HS-5 (cell line): ENCODE results near the gene CDH23.

Experiments used
- DNase-seq: peaks from one replicate; pipeline ENCODE4 v3.0.0-alpha.2; 2012; ENCODE audit warnings: low read depth

The CDH23 gene

DNA sequence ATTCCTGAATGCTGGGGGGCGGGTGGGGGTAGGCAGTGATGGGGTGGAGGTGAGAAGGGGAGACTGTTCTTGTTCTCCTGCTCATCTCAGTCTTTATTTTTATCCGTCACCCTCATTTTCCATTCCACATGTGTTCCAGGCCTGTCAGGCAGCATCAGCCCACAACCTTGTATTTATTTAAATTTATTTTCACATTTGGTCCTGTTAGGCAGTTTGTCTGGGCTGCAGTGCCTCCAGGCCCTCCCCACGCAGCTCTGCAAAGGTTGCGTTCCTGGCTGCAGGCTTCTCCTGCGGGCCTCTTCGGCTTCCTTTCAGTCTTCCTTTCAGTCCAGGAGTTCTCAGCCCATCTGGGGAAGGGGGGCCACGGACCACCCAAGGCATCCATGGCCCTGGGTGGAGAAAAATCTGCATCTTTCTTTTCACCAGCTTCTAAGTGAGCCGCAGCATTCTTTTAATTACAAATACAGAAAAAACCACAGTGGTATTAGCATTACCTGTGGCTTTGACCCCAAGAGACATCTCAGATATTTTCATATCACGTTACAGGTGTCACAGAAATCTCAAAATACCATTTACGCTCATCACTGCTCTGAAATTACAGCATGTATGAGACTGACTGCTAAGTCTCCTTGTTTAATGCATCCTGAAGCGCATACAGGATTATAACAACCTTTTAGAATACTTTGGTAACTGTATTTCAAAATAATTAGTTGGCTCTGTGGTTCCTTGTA is 228.9 kb downstream of the CDH23 start:
- DNase-seq: no peak

DNA sequence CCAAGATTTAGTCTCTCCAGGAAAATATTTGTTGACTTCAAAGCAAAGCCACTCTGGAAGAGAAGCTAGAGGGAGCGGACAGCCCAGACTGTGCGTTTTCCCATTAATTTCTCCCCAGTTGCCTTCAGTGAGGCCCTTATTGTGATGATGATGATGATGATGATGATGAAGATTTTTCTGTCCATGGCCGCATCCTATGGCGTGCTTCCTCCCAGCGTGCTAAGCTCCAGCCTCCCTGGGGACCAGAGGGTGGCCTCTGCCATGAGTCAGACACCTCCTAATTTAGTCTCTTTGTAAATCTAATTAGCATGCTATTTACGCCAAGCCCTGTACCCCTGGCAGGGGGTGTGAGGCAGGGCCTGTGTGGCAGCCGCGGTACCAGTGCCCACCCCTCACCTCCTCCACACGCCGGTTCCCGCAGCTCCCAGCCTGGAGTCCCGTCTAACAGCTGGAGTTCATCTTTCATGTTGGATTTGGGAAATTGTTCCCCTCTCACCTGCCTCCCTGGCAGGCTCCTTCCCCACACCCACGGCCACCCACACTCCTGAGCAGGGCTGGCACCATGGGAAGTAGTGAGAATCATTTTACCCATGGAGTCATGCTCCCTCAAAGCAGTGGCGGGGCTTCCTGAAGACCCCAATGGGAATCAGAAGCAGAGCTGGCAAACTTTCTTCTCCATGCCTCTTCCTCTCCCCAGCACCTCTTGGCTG is 230.7 kb downstream of the CDH23 start:
- no peak for DNase-seq

DNA sequence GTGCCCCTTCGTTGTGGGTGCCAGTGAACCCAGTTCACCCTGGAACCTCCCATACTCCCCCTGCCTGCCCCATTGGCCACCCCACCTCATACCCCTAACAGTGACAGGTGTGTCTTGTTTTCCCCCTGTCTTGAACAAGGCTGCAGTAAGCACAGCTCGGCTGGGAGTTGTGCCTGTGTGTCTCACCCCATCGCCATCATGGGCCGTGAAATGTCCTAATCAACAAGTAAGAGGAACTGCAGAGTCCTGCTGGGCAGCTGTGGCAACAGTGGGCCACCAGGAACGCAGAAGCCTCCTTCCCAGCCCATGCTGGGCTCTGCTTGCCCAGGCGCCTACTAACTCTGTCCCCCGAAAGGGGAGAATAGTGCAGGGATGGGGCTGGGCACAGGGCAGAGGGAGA is 231.2 kb downstream of the CDH23 start:
- DNase-seq: no peak

DNA sequence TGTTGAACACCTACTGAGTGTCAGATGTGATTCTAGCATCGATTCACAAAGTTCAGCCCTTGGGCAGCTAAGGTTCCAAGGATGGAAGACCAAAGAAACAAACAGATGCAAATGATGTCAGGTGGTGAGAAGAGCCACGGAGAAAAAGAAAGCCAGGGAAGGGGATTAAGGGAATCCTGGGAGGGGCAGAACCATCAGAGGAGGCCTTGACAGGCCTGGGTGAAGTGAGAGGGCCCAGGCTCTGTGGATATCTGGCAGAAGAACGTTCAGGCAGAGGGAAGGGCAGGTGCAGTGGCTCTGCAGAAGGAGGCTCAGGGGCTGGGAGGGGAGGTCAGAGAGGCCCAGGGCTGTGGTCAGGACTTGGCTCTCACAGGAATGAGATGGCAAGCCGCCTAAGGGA is 232.4 kb downstream of the CDH23 start:
- DNase-seq: no peak

DNA sequence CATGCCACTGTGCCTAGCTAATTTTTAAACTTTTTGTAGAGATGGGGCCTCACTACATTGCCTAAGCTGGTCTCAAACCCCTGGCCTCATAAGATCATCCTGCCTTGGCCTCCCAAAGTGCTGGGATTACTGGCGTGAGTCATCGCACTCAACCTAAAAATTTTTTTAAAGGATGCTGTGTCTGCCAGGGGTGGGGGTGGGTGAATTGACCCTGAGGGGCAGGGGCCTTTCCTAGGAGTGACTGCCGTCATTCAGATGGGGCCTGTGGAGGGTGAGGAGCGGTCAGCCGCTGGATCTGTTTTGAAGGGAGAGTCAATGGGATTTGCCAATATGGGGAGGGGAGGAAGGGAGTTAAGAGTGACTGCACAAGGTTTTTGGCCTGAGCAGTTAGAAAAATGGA is 233.4 kb downstream of the CDH23 start:
- no peak for DNase-seq

DNA sequence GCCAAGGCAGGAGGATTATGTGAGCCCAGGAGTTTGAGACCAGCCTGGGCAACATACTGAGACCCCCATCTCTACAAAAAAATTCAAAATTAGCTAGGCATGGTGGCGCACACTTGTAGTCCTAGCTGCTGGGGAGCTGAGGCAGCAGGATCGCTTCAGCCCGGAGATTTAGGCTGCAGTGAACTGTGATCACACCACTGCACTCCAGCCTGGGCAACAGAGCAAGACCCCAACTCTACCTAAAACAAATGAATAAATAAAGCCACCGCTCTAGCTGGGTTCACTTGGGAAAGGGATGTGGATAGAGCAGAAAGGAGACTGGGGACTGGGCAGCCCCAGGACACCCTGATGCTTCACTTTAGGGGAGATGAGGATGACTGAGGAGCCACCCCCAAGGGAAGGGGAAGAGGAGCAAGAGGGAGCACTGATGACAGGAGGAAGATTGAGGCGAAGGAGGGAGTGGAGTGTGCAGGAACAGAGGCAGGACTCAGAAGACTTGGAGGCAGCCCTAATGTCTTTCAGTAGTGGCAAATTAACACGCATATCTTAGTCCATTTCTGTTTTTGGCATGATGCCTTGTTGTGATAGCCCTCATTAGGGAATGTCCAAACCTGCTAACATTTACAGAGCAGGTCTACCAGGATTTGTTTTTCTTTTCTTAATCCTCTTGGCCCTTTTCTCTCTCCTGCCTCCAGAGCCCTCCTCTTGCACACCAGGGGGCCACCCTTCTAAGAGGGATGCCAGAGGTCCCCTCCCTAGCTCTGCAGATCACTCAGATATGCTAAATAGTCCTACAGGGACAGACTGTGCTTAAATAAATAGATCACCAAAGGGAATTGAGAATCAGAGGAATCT is 234.5 kb downstream of the CDH23 start:
- no peak for DNase-seq

DNA sequence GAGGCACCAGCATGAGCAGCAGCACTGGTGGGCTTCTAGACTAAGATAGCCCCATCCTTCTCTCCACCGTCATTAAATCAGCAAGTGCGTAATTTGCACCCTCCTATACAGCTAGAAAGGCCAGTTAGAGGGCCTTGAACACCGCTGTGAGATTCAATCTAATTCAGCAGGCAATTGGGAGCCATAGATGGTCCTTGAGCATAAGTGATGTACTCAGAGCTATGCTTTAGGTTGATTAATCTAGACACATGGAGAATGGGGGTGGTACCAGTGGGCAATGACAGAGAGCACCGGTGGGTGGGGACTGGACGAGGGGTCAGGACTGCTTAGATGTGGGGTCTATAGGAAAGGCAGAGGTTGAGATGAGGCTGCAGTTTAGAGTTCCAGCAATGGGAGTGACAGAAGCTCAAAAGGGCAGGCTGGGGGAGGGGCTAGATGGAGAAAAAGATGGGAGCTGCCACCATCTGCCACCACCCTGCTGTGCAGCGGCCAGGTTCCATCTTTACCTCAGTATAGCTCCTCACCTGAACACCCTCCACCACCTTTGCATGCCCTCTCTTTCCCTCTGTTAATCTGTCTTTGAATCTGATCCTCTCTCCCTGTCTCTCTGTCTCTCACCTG is 235.6 kb downstream of the CDH23 start:
- DNase-seq: no peak

DNA sequence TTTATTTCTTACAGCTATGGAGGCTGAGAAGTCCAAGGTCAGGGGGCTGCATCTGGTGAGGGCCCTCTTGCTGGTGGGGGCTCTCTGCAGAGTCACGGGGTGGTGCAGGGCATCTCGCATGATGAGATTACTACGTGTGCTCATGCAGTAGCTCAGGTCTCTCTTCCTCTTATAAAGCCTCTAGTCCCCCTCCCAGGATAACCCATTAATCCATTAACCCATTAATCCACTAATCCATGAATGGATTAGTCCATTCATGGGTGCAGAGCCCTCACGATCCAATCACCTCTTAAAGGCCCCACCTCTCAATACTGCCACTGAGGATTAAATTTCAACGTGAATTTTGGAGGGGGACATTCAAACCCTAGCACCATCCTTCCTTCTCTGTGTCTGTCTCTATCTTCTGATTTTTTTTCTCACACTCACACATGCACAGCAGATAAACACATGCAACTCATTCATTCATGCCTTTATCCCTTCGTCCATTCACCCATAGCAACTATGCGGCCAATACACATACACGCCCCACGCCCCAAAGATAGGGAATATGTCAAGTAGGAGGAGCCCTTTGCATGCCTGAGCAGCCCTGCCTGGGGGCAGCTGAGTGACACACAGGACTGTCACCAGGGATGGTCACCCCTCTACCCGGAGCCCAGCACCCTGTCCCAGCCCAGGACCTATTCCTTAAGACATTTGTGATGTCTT is 236.3 kb downstream of the CDH23 start:
- DNase-seq: no peak

DNA sequence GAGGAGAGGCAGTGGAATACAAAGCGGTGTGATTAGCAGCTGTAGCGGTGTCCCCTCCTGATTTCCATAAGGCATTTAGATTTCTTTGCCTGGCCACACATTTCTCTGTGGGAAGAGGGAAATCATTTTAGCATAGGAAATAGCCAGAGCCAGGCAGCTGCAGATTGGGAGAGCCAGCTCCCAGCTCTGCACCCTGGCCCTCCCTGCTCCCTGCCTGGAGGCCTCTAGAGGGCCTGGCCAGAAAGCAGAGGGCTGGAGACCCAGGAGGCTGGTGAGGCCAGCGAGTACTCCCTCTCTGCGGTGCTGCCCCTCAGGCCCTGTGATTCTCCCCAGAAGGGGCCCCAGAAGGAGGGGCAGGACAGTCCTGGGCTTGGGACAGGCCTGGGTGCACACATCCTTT is 237.2 kb downstream of the CDH23 start:
- no peak for DNase-seq

DNA sequence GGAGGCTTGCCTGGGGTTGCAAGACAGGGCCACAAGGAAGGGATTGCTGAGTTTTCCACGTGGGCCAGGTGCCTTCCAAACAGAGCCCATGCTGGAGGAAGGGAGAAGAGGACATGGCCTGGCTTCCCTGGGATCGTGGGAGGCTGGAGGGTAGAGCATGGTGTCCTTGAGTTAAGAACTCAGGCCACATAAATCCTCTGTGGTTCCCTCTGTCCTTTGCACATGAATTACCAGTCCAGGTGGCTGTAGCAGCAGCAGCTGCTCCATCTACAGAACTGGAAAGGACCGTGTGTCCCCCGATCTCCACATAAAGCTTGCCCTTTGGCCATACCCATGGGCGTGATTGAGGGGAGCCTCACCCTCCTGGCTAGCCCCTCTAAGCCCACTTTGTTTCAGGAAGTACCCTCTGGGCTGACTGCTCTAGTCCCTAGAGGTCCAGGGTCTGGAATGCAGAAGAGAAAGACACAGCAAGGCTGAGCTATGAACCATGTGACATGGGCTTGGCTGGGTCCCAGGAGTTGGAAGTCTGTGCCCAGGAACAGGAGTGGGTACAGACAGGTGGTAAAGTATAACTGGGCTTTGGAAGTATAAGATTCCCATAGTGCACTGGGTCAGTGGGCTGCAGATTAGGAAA is 237.9 kb downstream of the CDH23 start:
- DNase-seq: no peak

DNA sequence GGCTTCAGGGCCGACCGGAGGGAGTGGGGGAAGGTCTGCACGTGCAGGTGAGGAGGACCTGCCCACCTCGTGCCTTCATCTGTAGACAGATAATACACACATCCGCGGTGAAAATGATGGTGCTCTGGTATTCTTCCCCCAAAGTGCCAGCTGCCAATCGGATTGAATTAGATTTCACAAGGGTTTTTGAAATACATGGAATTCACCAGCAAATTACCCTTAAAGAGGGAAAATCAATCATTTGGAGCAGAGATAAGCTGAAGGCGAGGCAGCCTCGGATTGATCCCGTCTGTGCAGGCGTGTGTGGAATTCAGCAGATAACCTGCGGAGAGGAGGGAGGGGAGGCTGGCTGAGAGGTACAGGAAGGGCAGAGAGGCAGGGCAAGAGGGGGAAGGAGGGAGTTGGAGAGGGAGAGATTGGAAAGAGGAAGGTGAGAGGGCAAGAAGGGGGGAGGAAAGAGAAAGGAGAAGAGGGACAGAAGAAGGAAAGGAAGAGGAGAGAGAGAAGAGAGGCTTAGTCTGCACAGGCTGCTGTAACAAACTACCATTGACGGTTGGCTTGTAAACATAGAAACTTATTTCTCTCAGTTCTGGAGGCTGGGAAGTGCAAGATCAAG is 238.6 kb downstream of the CDH23 start:
- no peak for DNase-seq

DNA sequence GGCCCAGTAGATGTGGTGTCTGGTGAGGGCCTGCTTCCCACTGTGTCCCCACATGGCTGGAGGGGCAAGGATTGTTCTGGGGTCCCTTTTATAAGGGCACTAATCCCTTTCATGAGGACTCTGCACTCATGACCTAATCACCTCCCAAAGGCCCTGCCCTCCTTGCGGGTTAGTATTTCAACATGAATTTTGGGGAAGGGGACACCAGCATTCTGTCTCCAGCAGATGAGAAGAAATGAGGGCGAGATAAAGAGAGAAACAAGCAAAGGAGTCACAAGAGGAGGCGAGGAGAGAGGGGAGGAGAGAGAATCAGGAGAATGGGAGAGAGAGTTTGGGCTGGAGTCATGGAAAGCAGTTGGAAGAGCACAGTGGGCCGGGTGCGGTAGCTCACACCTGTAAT is 239.1 kb downstream of the CDH23 start:
- no peak for DNase-seq

DNA sequence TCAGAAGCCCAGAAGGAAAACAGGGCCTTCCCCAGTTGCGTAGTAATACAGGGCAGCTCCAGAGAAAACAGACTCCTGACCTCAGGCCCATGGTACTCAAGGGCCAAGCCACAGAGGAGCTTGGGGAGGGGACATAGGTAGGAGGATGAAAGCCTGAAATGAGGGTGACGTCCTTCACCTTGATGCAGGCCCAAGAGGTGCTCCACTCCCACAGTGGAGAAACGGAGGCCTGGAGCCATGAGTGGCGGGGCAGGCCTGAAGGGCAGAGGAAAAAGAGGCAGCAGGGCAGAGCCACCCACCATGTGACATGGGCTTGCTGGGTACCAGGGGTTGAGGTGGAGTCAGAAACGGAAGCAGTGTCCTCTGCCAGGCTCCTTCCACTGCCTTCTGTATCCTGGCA is 239.9 kb downstream of the CDH23 start:
- no peak for DNase-seq

DNA sequence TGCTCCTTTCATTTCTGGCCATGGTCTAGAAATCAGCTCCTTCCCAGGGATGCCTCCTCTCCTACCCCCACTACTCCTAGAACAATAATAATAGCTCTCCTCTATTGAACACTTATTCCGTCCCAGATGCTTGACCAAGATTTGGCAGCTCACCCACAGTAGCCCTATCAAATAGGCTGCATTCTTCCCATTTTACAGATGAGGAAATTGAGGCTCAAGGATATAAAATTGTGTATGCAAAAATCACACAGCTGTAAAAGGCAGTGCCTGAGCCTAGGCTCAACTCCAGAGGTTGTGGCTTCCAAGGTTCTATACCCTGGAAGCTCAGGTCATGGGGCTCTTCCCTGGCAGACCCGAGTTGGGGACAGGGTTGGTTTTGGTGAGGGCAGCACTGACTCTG is 240.6 kb downstream of the CDH23 start:
- DNase-seq: no peak

DNA sequence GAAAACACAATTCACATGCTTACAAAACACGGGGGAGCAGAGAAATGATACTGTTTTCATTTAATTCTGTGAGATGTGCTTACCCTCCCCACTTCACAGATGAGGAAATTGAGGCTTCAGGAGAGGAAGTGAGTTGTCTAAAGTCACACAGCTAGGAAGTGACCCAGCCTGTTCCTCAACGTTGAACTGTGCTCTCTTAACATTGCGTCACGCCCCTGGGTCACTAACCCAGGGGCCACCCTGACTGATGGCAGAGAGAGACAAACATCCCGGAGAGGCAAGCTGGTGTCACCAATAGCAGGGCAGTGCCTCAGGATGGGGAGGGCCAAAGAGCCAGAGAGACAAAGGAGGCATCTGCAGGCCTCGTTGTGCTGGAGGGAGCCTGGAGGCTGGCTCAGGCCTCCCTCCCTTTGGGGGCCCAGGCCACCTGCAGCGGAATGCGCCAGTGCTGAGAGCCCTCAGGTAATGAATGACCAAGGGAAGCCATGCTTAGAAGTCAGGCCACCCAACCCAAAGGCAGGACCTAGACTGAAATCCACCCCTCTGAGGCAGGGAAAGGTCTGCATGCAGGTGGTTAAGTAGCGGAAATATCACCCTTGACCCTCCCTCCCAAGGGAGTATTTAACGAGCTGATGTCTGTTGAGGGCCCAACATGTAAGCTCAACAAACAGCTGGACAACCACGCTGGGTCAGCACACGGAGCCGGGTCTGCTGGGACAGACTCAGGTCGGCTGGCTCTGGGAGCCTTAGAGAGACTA is 241.5 kb downstream of the CDH23 start:
- no peak for DNase-seq

DNA sequence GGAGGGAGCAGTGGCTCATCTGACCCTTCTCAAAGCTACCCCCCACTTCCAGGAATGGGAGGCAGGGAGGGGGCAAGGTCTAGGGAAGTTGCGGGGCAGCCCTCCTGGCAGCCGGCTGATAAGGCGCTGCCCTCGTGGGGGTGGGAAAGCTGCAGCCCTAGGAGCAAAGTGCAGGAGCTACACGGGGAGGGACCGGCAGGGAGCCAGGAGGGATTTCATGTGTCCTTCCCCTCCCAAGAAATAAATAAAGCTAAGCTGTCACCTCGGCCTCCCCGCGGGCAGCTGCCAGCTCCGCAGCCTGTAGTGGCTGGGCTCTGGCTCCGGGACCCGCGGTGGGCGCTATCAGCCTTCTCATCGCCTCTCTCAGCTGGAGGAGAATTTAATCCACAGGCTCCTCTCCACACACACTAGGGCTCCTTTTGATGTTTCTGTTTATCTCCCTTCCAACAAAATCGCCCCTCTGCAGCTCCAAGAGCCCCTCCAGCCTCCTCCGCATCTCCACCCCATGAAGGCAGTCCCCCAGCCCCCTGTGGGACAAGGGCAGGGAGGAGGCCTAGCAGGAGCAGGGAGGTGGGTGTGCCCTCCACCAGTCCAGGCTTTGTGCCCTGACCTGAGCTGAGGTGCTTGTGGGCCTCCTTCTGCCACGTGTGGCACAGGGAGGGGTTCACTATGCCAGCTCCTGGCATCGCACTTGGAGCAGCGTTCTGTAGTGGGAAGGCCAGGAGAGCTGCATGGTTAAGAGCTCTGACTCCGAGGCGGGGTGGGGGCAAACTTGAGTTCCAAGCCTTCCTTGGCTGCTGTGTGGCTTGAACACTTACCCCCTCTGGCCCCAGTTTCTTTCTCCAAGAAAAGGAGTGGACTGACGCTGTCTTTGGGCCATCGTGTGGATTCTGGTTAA is 242.4 kb downstream of the CDH23 start:
- DNase-seq: no peak

DNA sequence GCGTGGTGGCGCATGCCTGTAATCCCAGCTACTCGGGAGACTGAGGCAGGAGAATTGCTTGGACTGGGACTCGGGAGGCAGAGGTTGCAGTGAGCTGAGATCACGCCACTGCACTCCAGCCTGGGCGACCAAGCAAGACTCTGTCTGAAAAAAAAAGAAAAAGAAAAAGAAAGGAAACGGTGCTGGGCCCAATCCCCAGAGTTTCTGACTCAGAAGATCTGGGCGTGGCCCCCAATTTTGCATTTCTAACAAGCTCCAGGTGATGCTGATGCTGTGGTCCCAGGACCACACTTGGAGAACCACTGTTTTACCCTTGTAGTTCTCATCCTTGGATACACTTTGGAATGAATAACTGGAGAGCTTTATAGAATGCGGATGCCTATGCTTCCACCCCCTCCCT is 243.9 kb downstream of the CDH23 start:
- no peak for DNase-seq

DNA sequence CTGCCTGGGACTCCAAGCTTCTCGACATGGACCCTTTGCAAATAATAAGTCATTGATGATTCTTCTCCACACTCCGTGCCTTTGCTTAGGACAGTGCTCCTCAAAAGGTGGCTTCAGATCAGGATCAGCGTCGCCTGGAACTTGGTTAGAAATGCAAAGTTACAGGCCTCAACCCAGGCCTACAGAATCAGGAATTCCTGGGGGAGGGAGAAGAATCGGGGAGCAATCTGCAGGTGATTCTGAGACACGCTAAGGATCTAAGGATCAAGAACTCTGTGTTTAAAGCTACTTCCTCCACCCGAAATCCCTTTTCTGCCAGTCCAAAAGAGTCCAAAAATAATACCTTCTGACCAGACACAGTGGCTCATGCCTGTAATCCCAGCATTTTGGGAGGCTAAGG is 244.7 kb downstream of the CDH23 start:
- no peak for DNase-seq

DNA sequence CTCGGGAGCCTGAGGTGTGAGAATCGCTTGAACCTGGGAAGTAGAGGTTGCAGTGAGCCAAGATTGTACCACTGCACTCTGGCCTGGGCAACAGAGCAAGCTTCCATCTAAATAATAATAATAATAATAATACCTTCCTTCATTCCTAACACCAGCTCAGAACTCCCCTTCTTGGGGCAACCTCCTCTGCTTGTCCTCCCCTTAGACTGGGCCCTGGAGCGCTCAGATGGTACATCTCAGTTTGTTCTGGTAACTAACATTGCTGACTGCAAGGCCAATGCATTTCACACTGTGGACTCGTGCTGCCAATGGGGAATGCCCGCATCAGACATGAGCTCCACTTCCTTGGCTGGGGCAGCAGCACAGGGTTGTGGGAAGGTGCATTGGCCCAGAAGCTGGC is 245.3 kb downstream of the CDH23 start:
- no peak for DNase-seq
